GM10847 (cell line): ENCODE data around the gene SLC39A1.

Source experiments
- POLR2A ChIP-seq: IDR thresholded peaks from 2 replicates; pipeline ENCODE4 v1.6.1; 2011; ENCODE audit not compliant: insufficient read length; ENCODE audit errors: extremely low read depth

SLC39A1 gene

DNA sequence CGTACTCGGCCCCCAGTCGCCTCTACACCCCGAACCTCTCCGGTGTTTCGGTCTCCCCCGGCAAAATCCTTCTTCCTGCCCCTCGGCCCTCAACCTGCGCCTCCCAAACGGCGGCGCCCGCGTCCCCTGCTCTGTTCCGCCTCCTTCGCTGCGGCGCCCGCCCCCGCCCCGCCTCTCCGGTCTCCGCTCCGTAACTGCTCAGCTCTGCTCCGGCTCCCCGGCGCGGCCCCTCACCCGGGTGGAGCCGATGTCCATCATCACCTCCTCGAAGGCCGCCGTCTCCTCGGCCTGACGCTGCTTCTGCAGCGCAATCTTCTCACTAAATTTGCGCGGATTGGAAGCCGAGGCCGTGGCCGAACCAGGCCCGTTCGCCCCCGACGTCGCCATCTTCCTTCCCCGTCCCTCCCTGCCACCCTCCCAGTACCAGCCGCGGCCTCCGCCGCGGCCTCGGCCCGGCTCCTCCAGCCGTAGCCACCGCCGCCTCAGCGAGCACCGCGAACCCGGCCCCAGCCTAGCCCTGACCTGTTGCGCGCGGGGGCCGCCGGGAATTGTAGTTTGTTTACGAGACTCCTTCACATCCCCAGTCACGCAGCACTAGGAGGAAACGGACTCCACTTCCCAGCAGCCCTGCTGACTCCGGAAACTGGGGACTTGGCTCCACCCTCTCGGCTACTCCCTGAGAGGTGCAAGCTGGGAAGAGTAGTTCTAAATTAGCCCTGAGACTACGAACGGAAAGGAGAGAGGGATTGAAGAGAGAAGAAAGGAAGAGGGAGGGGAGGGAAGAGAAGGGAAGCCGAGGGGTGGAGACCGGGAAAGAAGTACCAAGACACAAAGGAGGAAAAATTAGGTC, 5.0 kb downstream of the SLC39A1 start, which contains the start of gene CRTC2:
TSS of gene CRTC2 (minus strand) at position 502 of the 850 bp plus-strand sequence. CDS start at position 387, 115 bp downstream.
- TF ChIP-seq POLR2A = peak; percentile 60

GRCh38 chr1:153957744-153958110, 5.6 kb downstream of the SLC39A1 start:
- TF ChIP-seq POLR2A = peak; percentile 12

DNA sequence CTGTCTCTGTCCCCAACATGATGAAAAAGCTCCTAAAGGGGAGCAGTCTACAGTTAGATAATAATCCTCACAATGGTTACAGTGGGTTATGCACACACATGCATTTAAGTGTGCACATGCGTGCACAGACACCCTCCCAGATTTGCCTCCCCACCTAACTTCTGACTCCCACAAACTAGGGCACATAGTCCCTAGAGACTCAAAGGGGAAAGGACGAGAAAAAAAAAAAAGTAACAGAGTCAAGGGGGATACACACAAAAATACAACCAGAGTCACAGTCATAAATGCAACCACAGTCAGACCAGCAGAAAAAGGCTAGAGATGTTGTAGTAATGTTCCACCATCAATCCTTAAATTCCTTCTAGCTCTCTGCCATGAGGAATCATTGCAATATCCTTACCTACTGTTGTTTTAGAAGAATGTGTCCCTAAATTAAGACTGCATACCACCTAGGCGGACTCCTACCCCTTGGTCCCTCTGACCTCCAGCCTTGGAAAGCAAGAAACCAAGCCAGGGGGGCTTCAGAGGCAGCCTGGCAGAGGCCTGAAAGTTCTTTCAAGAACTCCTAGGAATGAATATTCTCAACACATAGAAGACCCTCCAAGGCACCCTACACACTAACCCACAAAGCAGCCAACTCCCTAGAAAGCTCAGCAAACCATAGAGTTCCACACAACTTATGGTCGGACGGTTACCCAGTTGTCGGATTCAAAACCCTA, 6.2 kb downstream of the SLC39A1 start:
- no peak for TF ChIP-seq POLR2A

- no peak for TF ChIP-seq POLR2A
Observed at GRCh38 chr1:153954826-153955225, 8.5 kb downstream of the SLC39A1 start.

DNA sequence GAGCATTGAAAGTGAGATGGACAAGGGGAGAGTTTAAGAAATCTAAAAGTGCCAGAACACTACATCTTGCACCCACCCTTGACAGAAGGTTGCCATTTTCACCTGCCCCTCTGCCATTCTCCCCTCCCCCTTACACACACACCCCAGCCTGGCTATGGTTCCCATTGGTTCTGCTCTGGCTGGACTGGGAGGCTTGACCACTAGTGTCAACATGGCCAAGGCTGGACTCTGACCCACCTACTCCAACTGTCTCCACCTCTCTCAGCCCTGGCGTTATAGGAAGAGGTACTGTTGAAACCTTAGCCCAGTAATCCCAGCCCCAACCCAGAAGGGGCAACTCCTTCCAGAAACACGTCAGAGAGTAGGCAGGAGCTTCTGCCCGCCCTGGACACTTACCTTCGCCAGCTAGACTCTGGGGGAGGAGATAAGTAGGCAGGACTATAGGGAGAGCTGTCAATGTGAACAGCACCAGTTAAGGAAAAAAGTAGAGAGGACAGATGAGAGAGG, 9.4 kb downstream of the SLC39A1 start:
- TF ChIP-seq POLR2A = no peak

DNA sequence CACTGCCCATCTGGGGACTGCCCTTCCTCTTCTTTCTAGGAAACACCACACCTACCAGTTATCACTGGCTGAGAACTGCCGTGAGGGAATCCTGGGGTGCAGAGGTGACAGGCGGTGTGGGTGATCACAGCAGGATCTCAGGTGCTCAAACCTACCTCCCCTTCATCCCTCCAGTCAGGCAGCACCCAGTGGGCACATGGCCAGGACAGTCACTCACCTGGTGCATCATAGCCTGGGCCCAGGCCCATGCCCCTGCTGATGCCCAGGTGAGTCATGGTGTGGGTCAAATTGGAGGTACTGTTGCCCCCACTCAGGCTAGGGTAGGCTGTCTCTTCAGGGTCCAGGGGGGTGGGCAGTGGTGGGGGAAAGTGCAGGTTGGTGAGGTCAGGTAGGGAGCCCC, 11.5 kb downstream of the SLC39A1 start:
- TF ChIP-seq POLR2A = no peak

DNA sequence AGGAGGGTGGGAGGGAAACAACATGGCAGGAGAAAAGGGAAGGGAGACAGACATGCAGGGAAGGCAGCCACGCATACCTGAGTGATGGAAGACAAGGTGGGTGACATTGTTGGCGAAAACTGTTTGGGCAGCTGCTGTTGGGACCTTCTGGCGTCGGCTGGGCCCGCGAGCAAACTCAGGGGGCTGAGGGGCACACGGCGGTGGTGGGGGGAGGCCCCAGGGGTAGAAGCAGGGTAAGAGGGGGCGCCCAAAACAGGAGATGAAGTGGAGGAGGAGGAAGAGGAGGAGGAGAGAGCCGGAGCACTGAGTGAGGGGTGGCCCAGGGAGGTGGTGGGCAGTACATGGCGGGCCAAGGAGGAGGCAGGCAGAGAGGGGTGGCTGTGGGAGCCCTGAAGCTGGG, 12.2 kb downstream of the SLC39A1 start:
- TF ChIP-seq POLR2A = no peak

- no peak for TF ChIP-seq POLR2A
Observed at GRCh38 chr1:153946622-153947241, 16.6 kb downstream of the SLC39A1 start, which contains the start of gene DENND4B. TSS of gene DENND4B (minus strand) at chr1:153946718. CDS start at chr1:153944374, 2,344 bp downstream.

- peak; percentile 46 for TF ChIP-seq POLR2A
Observed at GRCh38 chr1:153945795-153946621, 17.3 kb downstream of the SLC39A1 start.

DNA sequence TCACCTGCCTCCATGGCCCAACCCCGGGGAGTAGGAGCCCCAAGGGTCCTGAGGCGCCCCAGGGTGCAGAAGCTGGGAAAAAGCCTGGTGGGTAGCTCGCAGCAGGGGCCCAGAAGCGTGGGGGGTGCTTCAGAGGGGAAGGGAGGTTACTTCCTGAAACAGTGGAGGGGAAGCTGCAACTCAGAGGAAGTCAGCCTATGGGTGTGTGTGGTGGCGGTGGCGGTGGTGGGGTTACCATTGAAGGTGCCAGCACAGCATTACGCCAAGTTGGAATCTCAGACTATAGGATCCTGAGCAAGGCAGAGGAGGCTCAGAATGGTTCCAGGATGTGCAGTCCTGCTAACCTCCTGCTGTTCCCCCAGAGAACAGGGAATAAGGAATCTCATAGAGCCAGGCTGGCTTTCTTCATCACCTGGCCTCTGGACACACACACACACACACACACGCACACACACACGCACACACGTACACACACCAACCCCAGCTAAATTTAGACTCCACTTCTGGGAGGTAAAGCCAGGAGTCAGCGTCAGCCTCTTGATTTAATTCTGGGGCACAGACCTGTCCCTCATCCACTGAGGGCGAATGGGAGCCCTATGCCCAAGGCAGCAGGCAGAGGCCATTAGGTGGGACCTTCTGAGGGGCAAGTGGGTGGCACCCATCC, 18.1 kb downstream of the SLC39A1 start:
- TF ChIP-seq POLR2A = peak; percentile 37

DNA sequence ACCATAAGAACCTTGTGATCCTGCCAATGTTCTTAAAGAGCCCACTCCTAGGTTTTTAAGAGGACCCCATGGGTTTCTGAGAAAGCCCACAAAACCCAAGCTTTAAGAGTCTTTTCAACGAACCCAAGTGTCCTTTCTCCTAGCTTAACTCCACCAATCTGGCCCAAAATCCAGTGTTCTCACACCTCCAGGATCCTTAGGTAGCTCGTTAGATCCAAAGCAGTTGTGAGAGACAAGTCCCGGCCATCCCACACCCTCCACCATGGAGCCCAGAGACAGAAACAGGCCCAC, 18.6 kb downstream of the SLC39A1 start:
- no peak for TF ChIP-seq POLR2A

GRCh38 chr1:153944005-153944826, 19.1 kb downstream of the SLC39A1 start:
- TF ChIP-seq POLR2A = no peak

DNA sequence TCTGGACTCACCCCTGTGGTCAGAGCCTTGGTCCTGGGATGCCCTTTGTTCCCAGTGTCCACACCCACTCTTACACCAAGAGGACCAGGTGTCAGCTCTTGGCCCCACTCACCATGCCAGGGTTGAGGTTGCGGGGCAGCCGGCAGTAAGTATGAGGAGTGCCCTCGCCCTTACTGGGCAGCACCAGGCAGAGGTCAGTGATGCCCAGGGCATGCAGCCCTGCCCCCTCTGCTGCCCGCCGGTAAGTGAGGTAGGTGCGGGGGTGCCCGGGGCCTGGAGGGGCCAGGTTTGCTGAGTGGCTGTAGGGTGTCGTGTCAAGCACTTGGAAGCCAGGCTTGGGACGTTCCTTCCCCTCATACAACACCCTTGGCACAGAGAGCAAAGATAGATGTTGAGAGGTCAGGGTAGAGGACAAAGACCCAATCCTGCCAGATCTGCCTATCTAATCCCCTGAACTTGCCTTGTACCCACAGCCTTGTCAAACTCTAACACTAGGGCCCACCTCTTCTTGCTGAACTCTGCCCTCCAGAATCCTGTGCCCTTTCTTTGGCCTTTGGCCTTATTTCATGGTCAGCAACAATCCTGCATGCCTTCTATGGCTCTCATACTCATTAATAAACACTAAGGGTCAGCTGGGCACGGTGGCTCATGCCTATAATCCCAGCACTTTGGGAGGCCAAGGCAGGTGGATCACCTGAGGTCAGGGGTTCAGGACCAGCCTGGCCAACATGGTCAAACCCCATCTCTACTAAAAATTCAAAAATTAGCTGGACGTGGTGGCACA, 20.4 kb downstream of the SLC39A1 start:
- no peak for TF ChIP-seq POLR2A
